Astrocyte of the cerebellum (primary cell): Measurements from ENCODE around the gene DIP2C.
"Not testable (repeated sequence)": the region's sequence is repeated elsewhere in the genome, so short reads cannot be mapped to it uniquely, and the experiment has no call there.

Experiments used
- DNase-seq: peaks from one replicate; pipeline ENCODE4 v3.0.0-alpha.2; 2011; ENCODE audit warnings: low read depth
- H3K4me3 ChIP-seq: 2 replicates; pipeline ENCODE4 v1.5.1; 2011; ENCODE audit warnings: mild to moderate bottlenecking, low read depth, low read length, moderate library complexity
- CTCF ChIP-seq: IDR thresholded peaks from 2 replicates; pipeline ENCODE4 v1.5.1; 2012; ENCODE audit warnings: low read length, low read depth, moderate library complexity, mild to moderate bottlenecking; ENCODE audit errors: missing control alignments
- in situ Hi-C: cut with HindIII; loops from 2 replicates; pipeline ENCODE4 v1.10.0; 2017; ENCODE audit warnings: low sequenced_read_pairs

Gene DIP2C

GRCh38 chr10:661597-662222, 27.8 kb downstream of the DIP2C start:
- DNase-seq = no peak
- no peak overlapping the region for H3K4me3 ChIP-seq
- in situ Hi-C loops = no loop called here
- TF ChIP-seq CTCF = no peak

- DNase-seq = no peak
- no peak overlapping the region for H3K4me3 ChIP-seq
- no peak for TF ChIP-seq CTCF
- in situ Hi-C loops = no loop called here
Measured at GRCh38 chr10:660970-661596, 28.4 kb downstream of the DIP2C start.

GRCh38 chr10:660413-660969, 29.0 kb downstream of the DIP2C start:
- no peak for TF ChIP-seq CTCF
- no peak for DNase-seq
- H3K4me3 ChIP-seq = no peak overlapping the region
- in situ Hi-C loops = no loop called here

- in situ Hi-C loops = no loop called here
- no peak overlapping the region for H3K4me3 ChIP-seq
- peak; percentile 33 for DNase-seq
Measured at GRCh38 chr10:659688-660141, 29.8 kb downstream of the DIP2C start.

GRCh38 chr10:657816-658350, 31.6 kb downstream of the DIP2C start:
- in situ Hi-C loops, H3K4me3 ChIP-seq, DNase-seq: not testable (repeated sequence)

More at GRCh38 chr10:659688-660141, 29.8 kb downstream of the DIP2C start:
- TF ChIP-seq CTCF = no peak

- in situ Hi-C loops = no loop called here
- H3K4me3 ChIP-seq = no peak overlapping the region
- no peak for TF ChIP-seq CTCF
- no peak for DNase-seq
Measured at GRCh38 chr10:656883-657282, 32.6 kb downstream of the DIP2C start.

GRCh38 chr10:655184-655583, 34.3 kb downstream of the DIP2C start:
- in situ Hi-C loops = no loop called here
- DNase-seq = no peak
- no peak for TF ChIP-seq CTCF
- H3K4me3 ChIP-seq = no peak overlapping the region
